Neural cell (in vitro differentiated cells): ENCODE measurements around the gene SELENOW.
"Not testable (repeated sequence)": the region's sequence is repeated elsewhere in the genome, so short reads cannot be mapped to it uniquely, and the experiment has no call there.

Source experiments
- EZH2 ChIP-seq: fragments of 200-600, 300-800 bp; shearing (Covaris generic), sonication (generic); IDR thresholded peaks from 2 replicates; pipeline ENCODE4 v1.6.1; 2014; ENCODE audit warnings: antibody characterized with exemption, low read length, borderline replicate concordance, mild to moderate bottlenecking; ENCODE audit not compliant: insufficient read depth, poor library complexity, severe bottlenecking
- POLR2AphosphoS5 ChIP-seq: IDR thresholded peaks from 2 replicates; pipeline ENCODE4 v1.6.1; 2012
- SMC3 ChIP-seq: fragments of 450-650 bp; conservative IDR thresholded peaks from 2 replicates; pipeline ENCODE4 v1.6.1; 2014; ENCODE audit warnings: antibody characterized with exemption, mild to moderate bottlenecking, moderate library complexity; ENCODE audit not compliant: poor library complexity
- TF ChIP-seq, protein P1 (sequence below): fragments of 450-650 bp; IDR thresholded peaks from 2 replicates; pipeline ENCODE4 v1.5.1; 2014; ENCODE audit warnings: antibody characterized with exemption, mild to moderate bottlenecking, moderate library complexity; ENCODE audit not compliant: poor library complexity, severe bottlenecking
- TF ChIP-seq, protein P2 (sequence below): IDR thresholded peaks from 2 replicates; pipeline ENCODE4 v1.6.1; 2012; ENCODE audit warnings: borderline replicate concordance

DNA sequence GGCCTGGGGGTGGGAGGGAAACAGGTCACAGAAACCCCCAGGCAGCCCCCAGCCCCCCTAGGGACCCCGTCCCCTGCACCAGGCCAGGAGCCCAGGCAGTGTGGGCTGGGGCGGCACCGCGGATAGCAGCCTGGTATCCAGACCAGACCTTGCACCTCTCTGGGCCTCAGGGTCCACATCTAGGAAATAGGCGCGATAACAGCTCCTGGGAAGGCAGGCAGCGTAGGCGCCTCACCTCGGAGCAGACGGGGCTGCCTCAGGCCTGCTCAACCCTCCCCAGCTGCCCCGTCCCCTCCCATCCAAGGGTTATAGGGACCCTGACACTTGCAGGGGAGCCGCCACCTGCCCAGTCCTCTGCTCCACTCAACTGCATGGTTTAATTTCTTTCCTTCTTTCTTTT lies 25.2 kb downstream of the SELENOW start:
- TF ChIP-seq, protein P1, sequence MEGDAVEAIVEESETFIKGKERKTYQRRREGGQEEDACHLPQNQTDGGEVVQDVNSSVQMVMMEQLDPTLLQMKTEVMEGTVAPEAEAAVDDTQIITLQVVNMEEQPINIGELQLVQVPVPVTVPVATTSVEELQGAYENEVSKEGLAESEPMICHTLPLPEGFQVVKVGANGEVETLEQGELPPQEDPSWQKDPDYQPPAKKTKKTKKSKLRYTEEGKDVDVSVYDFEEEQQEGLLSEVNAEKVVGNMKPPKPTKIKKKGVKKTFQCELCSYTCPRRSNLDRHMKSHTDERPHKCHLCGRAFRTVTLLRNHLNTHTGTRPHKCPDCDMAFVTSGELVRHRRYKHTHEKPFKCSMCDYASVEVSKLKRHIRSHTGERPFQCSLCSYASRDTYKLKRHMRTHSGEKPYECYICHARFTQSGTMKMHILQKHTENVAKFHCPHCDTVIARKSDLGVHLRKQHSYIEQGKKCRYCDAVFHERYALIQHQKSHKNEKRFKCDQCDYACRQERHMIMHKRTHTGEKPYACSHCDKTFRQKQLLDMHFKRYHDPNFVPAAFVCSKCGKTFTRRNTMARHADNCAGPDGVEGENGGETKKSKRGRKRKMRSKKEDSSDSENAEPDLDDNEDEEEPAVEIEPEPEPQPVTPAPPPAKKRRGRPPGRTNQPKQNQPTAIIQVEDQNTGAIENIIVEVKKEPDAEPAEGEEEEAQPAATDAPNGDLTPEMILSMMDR: not testable (repeated sequence)
- TF ChIP-seq EZH2, POLR2AphosphoS5, SMC3: not testable (repeated sequence)
- TF ChIP-seq, protein P2, sequence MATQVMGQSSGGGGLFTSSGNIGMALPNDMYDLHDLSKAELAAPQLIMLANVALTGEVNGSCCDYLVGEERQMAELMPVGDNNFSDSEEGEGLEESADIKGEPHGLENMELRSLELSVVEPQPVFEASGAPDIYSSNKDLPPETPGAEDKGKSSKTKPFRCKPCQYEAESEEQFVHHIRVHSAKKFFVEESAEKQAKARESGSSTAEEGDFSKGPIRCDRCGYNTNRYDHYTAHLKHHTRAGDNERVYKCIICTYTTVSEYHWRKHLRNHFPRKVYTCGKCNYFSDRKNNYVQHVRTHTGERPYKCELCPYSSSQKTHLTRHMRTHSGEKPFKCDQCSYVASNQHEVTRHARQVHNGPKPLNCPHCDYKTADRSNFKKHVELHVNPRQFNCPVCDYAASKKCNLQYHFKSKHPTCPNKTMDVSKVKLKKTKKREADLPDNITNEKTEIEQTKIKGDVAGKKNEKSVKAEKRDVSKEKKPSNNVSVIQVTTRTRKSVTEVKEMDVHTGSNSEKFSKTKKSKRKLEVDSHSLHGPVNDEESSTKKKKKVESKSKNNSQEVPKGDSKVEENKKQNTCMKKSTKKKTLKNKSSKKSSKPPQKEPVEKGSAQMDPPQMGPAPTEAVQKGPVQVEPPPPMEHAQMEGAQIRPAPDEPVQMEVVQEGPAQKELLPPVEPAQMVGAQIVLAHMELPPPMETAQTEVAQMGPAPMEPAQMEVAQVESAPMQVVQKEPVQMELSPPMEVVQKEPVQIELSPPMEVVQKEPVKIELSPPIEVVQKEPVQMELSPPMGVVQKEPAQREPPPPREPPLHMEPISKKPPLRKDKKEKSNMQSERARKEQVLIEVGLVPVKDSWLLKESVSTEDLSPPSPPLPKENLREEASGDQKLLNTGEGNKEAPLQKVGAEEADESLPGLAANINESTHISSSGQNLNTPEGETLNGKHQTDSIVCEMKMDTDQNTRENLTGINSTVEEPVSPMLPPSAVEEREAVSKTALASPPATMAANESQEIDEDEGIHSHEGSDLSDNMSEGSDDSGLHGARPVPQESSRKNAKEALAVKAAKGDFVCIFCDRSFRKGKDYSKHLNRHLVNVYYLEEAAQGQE: not testable (repeated sequence)
